OCI-LY1 (cell line): ENCODE data around the gene XRN2.

Experiments
- H2AFZ ChIP-seq: fragments of 200-600 bp; sonication (generic), shearing (Covaris generic); 2 replicates; pipeline ENCODE4 v1.6.0; 2014; ENCODE audit warnings: antibody characterized with exemption, mild to moderate bottlenecking, low read length
- H3F3A ChIP-seq: fragments of 200-600 bp; sonication (generic), shearing (Covaris generic); 2 replicates; pipeline ENCODE4 v1.6.0; 2014; ENCODE audit warnings: mild to moderate bottlenecking, antibody characterized with exemption, low read length, moderate library complexity; ENCODE audit not compliant: insufficient read depth
- H3K27ac ChIP-seq: fragments of 200-600 bp; sonication (generic); 2 replicates; pipeline ENCODE4 v1.5.1; 2014; ENCODE audit warnings: low read length, mixed run types, mild to moderate bottlenecking, low read depth; ENCODE audit not compliant: poor library complexity, severe bottlenecking
- H3K27me3 ChIP-seq: fragments of 200-600 bp; sonication (generic); 2 replicates; pipeline ENCODE4 v1.6.0; 2014; ENCODE audit warnings: antibody characterized with exemption, mild to moderate bottlenecking, low read length, moderate library complexity; ENCODE audit not compliant: insufficient read depth
- H3K36me3 ChIP-seq: fragments of 200-600 bp; sonication (generic); 2 replicates; pipeline ENCODE4 v1.6.1; 2014; ENCODE audit warnings: mild to moderate bottlenecking, antibody characterized with exemption, low read length, moderate library complexity, mixed read lengths; ENCODE audit not compliant: insufficient read depth
- H3K4me1 ChIP-seq: fragments of 200-600 bp; sonication (generic); 2 replicates; pipeline ENCODE4 v1.5.1; 2014; ENCODE audit warnings: mild to moderate bottlenecking, low read length, moderate library complexity; ENCODE audit not compliant: insufficient read depth, severe bottlenecking
- H3K4me2 ChIP-seq: fragments of 200-600 bp; sonication (generic), shearing (Covaris generic); 2 replicates; pipeline ENCODE4 v1.6.1; 2014; ENCODE audit warnings: low read length
- H3K4me3 ChIP-seq: fragments of 200-600 bp; sonication (generic); 2 replicates; pipeline ENCODE4 v1.5.1; 2014; ENCODE audit warnings: low read length, low read depth, mild to moderate bottlenecking, mixed read lengths; ENCODE audit not compliant: poor library complexity, severe bottlenecking
- H3K79me2 ChIP-seq: fragments of 200-600 bp; shearing (Covaris generic); 2 replicates; pipeline ENCODE4 v1.6.1; 2016; ENCODE audit warnings: mixed run types, low read length, mixed read lengths; ENCODE audit not compliant: insufficient read depth
- H3K9ac ChIP-seq: fragments of 200-600 bp; sonication (generic), shearing (Covaris generic); 2 replicates; pipeline ENCODE4 v1.6.1; 2014; ENCODE audit warnings: mild to moderate bottlenecking, low read length, mixed read lengths
- H3K9me2 ChIP-seq: fragments of 200-600 bp; sonication (generic), shearing (Covaris generic); 2 replicates; pipeline ENCODE4 v1.6.1; 2014; ENCODE audit warnings: low read depth, mild to moderate bottlenecking, low read length, mixed read lengths
- H3K9me3 ChIP-seq: fragments of 200-600 bp; shearing (Covaris generic); 2 replicates; pipeline ENCODE4 v1.6.1; 2014; ENCODE audit warnings: low read length, mixed read lengths
- H4K20me1 ChIP-seq: fragments of 200-600 bp; sonication (generic), shearing (Covaris generic); 2 replicates; pipeline ENCODE4 v1.6.0; 2016; ENCODE audit warnings: mild to moderate bottlenecking, low read length; ENCODE audit not compliant: insufficient read depth
- EZH2 ChIP-seq: fragments of 200-600 bp; sonication (generic), shearing (Covaris generic); IDR thresholded peaks from 2 replicates; pipeline ENCODE4 v1.8.0; 2017; ENCODE audit warnings: borderline replicate concordance, mixed run types, mild to moderate bottlenecking, antibody characterized with exemption, low read length, moderate library complexity, mixed read lengths
- TF ChIP-seq, protein P1 (sequence below): fragments of 200-600 bp; sonication (generic), shearing (Covaris generic); IDR thresholded peaks from 2 replicates; pipeline ENCODE4 v1.5.1; 2017; ENCODE audit warnings: mild to moderate bottlenecking, antibody characterized with exemption, low read length, moderate library complexity, mixed read lengths

XRN2 gene

DNA sequence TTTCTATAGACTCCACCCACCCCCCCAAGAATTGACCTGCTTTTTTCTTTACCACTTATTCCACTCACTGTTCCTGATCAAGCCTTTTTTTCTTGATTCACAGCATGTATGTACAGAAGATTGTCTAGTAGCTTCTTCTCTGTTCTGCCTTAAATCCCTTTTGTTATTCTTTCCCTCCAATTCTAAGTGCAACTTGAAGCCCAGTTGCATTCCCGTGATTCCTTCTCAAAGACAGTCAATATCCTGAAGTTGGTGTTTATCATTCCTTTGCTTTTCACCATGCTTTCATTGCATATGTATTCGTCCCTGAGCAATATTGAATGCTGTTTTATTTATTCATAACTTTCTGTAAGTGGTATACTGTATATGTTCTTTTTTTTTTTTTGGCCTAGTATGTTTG, 21.0 kb downstream of the XRN2 start:
- Histone ChIP-seq H3K4me3 (no peak overlapping the region), H3K79me2 (peaks cover 94% of the 10 kb centered on the region), H3K4me1 (peaks cover 9% of the 10 kb centered on the region), H2AFZ (no peak overlapping the region), H3K27me3 (no peaks in the 10 kb centered on the region), H3K36me3 (peaks cover 29% of the 10 kb centered on the region; the same call in 1 of the 2 replicates), H3K27ac (no peak overlapping the region), H4K20me1 (no peaks in the 10 kb centered on the region), H3K9ac (no peak overlapping the region), H3F3A (no peaks in the 10 kb centered on the region), H3K9me2 (no peaks in the 10 kb centered on the region), H3K4me2 (no peak overlapping the region), H3K9me3 (peaks cover 7% of the 10 kb centered on the region; the same call in 1 of the 2 replicates)
- TF ChIP-seq, protein P1, sequence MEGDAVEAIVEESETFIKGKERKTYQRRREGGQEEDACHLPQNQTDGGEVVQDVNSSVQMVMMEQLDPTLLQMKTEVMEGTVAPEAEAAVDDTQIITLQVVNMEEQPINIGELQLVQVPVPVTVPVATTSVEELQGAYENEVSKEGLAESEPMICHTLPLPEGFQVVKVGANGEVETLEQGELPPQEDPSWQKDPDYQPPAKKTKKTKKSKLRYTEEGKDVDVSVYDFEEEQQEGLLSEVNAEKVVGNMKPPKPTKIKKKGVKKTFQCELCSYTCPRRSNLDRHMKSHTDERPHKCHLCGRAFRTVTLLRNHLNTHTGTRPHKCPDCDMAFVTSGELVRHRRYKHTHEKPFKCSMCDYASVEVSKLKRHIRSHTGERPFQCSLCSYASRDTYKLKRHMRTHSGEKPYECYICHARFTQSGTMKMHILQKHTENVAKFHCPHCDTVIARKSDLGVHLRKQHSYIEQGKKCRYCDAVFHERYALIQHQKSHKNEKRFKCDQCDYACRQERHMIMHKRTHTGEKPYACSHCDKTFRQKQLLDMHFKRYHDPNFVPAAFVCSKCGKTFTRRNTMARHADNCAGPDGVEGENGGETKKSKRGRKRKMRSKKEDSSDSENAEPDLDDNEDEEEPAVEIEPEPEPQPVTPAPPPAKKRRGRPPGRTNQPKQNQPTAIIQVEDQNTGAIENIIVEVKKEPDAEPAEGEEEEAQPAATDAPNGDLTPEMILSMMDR, result no peak
- no peak for TF ChIP-seq EZH2

DNA sequence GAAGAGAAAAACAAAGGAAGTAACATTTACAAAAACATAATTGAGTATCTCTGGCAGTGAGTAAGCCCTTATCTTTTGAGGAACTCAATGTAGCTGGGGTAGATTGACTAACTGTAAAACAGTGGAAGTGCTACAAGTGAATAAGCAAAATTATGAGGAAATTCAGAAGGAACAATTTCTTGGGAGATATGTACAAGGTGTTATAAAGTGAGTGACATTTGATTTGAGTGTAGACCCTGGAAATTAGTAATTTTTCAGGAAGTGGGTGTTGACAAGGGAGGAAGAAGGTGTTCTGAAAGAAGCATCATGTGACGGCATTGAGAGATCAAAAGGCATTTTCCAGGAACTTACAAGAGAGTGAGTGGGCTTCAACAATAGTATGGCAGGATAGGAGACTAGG, 22.2 kb downstream of the XRN2 start:
- Histone ChIP-seq H3K27me3 (no peaks in the 10 kb centered on the region), H3K9me2 (no peaks in the 10 kb centered on the region), H3K4me3 (no peak overlapping the region), H2AFZ (no peak overlapping the region), H3K79me2 (peaks cover 85% of the 10 kb centered on the region), H3K4me2 (no peak overlapping the region), H3K36me3 (peaks cover 35% of the 10 kb centered on the region; the same call in 1 of the 2 replicates), H3K4me1 (peaks cover 9% of the 10 kb centered on the region), H3F3A (no peaks in the 10 kb centered on the region), H3K9me3 (peaks cover 7% of the 10 kb centered on the region; the same call in 1 of the 2 replicates), H3K9ac (no peak overlapping the region), H4K20me1 (no peaks in the 10 kb centered on the region), H3K27ac (no peak overlapping the region)
- TF ChIP-seq, protein P1, result no peak
- no peak for TF ChIP-seq EZH2

DNA sequence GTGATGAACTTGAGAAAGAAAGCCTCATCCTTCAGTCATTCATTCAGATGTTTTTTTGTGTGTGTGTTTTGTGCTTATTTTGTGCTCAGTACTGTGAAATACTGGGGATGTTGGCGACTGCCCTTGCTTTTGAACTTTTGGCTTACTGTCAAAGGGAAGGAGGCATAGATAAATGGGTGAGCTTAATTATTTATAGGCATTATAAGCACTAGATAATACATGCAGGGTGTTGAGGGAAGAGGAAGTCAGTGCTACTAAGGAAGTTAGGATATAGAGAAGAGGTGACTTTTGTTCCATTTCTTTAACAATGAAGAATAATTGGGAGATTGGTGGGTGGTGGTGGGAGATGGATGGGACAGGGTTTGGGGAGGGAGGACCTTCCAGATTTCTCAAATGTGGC, 23.6 kb downstream of the XRN2 start:
- Histone ChIP-seq H4K20me1 (no peaks in the 10 kb centered on the region), H3K9me2 (no peaks in the 10 kb centered on the region), H3K4me3 (no peak overlapping the region), H3K27ac (no peak overlapping the region), H3K36me3 (peaks cover 45% of the 10 kb centered on the region), H3F3A (no peaks in the 10 kb centered on the region), H3K4me2 (no peak overlapping the region), H3K27me3 (no peaks in the 10 kb centered on the region), H3K79me2 (peaks cover 72% of the 10 kb centered on the region), H3K9ac (no peak overlapping the region), H3K4me1 (peaks cover 9% of the 10 kb centered on the region), H3K9me3 (peaks cover 4% of the 10 kb centered on the region; the same call in 1 of the 2 replicates), H2AFZ (no peak overlapping the region)
- TF ChIP-seq, protein P1, result no peak
- TF ChIP-seq EZH2, result no peak
